OCI-LY1 (cell line): ENCODE measurements around the gene AGRN.

Experiments used
- CTCF ChIP-seq: fragments of 200-600 bp; sonication (generic), shearing (Covaris generic); IDR thresholded peaks from 2 replicates; pipeline ENCODE4 v1.5.1; 2017; ENCODE audit warnings: mild to moderate bottlenecking, antibody characterized with exemption, low read length, moderate library complexity, mixed read lengths
- EZH2 ChIP-seq: fragments of 200-600 bp; sonication (generic), shearing (Covaris generic); IDR thresholded peaks from 2 replicates; pipeline ENCODE4 v1.8.0; 2017; ENCODE audit warnings: borderline replicate concordance, mixed run types, mild to moderate bottlenecking, antibody characterized with exemption, low read length, moderate library complexity, mixed read lengths

- TF ChIP-seq CTCF (no peak), EZH2 (no peak)
Observed at GRCh38 chr1:1022302-1023009, 2.5 kb downstream of the AGRN start.
